ACHN (cell line): ENCODE data around the gene ARHGAP33.

Experiments
- DNase-seq: peaks from one replicate; pipeline ENCODE4 v3.0.0-alpha.2; 2015
- in situ Hi-C: cut with HindIII; loops from 2 replicates; pipeline ENCODE4 v1.10.0; 2017; ENCODE audit warnings: low sequenced_read_pairs, low pct_ligation_motif_present, low pct_unique_long_range_greater_than_20kb

The ARHGAP33 gene

DNA sequence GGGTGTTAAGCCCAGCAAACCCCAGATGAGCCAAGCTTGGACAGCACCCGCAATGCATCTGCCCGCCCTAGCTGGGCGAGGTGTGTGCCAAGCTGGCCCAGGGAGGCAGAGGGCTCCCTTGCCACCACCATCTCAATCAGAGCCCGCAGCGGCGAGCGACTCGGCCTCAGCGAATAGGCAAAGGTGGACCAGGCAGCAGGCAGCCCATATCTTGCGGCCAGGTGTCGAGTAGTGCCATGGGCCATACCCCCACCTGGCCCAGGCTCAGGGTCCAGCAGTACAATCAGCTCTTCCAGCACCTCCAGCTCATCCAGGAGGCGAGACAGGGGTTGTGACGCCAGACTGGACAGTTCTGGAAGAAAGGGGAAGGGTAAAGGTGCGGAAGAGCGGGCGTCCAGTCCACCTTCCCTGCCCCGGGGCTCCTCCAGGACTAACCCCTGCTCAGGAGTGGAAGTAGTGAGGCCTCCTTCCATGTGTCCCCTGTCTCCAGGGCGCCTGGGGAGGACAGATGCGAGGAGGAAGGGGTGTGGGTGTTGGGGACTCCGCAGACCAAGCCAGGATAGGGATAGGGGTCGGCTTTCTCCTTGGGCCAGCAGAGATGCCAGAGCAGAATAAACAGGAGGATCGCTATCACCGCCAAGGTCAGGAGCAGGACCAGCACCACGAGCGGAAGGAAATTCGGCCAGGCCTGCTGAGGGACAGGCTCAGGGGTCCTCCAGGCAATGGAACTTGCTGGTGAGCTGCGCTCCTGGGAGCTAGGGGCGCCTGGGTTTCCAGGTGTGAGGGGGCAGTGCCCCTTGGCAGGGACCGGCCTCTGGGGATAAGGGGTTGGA lies 35.9 kb upstream of the ARHGAP33 start:
- DNase-seq = no peak
- in situ Hi-C loops = no loop called here

DNA sequence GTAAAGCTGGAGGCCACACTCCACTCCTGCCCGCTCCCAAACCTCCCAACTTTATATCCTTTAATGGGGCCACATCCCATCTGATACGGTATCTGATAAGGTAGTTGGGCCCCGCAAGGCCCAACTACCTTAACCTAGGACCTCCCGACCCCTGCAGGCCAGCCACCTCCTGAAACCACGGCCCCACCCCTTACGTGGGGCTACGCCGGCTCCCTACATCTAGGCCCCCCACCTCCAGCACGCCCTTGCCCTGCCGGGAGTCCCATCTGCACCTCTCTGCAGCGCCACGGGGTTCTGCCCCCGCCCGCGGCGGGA lies 35.3 kb upstream of the ARHGAP33 start:
- in situ Hi-C loops = no loop called here
- DNase-seq = no peak

DNA sequence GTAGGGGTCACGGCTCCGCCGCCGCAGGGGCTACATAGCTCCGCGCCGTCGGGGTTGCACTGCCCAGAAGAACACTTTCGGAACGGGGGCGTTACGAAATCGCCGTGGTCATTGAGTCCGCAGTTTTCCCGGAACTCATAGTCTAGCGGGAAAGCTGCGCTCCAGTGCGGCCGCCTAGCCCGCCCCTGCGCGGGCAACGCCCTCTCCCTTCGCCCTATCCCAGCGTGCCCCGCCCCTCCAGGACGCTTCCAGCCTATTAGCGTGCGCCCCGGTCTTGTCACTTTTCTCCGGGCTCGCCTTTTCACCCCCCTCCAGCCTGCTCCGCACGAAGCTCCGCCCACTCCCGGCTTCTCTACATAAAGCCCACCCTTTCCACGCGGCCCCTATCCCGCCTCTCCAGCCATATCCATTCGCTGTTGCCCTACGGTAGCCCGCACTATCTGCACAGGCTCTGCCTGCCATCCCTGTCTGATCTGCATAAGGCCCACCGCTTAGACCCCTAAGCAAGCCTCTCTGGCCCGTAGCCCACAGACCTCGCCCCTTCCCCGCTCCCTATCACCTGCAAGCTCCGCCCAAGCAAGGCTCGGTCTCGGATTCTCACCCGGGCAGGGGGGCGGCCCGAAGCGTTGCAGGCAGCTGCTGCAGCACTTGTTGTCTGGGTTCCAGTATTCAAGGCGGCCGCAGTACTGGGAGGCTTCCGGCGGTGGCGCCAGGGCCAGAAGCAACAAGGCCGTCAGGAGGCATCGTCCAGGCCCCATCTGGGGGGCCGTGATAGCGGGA lies 34.8 kb upstream of the ARHGAP33 start:
- in situ Hi-C loops = no loop called here
- peak; percentile 96 for DNase-seq

DNA sequence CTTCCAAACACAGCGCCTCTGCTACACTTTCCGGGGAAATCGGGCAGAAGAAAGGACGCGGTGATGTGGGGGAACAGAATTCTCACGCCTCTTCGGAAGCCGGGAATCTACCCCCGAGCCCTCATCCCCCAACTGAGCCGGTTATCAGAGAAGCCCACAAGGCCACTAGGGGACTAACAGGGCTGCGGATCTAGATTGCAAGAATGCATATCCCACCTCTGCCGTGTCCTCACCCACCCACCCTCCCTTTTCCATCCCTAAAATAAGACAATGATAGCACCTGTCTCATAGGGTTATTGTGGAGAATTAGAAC lies 34.2 kb upstream of the ARHGAP33 start:
- no peak for DNase-seq
- in situ Hi-C loops = no loop called here

DNA sequence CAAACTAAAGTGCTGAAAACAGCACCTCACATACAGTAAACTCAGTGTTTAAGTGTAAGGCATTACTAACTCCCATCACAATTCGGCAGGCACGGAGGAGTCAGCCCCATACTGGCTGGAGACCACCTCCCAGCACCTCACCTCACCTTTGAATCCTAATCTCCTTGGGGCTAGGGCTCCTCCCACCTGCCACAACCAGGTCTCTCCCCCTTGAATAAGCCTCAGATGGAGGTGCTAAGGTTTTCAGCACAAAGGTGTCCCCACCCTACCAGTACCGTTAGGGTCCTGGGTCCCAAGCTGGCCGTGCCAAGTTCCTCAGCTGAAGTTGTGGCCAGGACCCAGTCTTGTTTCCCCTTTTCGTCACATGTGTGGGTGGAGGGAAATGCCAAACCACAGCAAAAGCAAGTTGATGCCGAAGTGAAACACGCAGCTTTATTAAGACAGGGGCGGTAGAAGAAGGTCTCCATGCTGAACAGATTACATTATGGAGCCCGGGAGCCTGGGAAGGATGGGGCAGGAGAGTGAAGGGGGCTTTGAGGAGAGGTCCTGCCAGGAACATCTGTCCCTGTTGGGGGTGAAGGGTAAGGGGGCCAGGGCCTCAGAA lies 33.1 kb upstream of the ARHGAP33 start, which contains the start of gene IGFLR1:
Gene IGFLR1, minus strand, starts transcription at position 332 of the 604 bp plus-strand sequence. CDS start 1,272 bp downstream, outside the sequence.
- DNase-seq = no peak
- in situ Hi-C loops = no loop called here

DNA sequence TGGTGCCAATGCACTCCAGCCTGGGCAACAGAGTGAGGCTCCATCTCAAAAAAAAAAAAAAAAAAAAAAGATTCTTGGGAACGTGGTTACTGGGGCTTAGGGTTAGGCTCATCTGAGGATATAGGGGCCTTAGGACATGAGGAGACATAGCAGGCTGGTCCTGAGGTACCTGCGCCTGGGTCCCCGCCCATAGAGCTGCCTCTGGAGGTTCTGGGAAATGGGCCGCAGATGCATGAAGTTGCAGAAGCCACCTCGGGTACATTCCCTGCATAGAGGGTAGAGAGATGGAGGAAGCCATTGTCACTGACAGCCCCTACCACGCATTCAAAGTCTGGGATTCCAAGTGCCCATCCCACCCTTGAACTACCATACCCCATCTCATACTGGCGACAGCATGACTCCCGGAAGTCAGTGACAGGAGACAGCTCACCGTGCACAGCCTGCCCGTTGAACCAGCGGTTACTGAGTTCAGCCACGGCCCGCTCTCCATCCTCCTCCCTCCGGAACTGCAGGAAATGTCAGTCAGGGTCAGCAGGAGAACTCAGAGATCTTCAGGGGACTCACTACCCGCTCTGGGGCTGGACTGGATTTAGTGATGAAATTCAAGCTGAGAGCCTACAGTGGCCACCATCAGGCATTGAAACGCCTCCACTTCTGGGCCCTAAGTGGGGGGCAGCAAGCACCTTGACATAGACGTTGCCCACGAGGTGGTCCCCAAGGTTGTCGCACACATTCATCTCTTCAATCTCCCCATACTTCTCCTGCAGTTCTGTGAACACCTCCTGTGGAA lies 31.5 kb upstream of the ARHGAP33 start:
- in situ Hi-C loops = no loop called here

DNA sequence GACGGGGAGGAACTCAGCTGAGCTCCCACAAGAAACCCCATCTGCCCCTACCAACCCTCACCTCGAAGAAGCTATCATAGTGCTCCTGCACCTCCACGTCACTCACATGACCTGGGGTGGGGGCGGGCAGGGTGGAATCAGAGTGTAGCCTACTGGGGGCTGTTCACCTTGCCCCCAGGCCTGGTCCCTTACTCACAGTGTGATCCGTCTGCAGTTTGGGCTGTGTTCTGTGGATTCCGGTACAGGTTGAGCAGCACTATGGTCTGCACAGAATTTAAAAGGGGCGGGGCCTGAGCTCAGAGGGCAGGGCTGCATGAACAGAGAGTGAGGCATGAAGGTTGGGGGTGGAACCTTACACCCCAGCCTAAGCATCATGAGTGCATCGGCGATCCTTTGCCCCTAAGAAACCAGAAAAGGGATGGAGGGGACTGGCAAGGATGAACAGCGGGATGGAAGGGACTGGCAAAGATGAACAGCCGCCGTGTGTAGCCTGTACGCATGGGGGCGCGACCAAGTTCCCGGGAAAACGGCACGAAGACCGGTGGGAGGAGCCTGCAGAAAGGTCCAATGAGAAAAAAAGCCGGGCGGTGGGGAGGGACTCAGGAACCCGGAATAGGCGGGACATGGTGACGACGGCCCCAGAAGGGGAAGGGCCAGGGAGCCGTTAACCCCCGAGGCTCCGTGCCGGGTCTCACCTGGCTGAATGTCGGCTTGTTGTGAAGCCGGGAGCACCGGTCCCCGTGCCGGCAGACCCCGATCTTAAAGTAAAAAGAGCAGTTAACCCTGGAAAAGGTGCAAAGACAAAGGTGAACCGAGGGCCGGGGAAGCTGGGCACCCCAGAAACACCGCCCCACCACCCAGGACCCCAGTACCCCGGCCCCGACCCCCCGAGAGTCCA lies 30.7 kb upstream of the ARHGAP33 start:
- peak; percentile 95 for DNase-seq
- in situ Hi-C loops = no loop called here

More for the DNA sequence above, 31.5 kb upstream of the ARHGAP33 start:
- no peak for DNase-seq

DNA sequence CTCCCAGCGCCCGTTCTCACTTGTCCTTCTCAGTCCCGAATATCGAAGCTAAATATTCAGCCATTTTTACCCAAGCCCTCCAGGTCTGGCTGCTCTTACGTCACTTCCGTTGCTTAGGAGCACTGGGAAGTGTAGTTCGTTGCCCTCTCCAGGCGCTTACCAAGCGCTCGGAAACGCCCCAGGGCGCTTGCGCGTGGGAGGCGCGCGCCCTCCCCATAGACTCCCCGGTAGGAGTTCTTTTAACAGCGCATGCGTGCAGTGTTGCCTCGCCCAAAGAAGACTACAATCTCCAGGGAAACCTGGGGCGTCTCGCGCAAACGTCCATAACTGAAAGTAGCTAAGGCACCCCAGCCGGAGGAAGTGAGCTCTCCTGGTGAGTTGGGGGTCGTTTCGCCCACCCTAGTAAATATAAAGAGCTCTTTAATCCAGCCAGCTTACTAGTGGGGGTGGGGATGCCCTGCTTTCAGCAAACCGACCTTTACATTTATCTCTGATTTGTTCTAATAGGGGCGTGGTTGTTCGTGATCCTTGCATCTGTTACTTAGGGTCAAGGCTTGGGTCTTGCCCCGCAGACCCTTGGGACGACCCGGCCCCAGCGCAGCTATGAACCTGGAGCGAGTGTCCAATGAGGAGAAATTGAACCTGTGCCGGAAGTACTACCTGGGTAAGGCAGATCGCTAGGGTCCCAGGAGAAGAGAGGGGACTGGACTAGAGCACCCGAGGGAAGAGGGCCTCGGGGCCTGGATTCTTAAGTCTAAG lies 29.9 kb upstream of the ARHGAP33 start, which contains the start of the genes PSENEN and U2AF1L4:
Gene PSENEN, plus strand, starts transcription at position 324 of the 759 bp plus-strand sequence. Its CDS starts 280 bp downstream, at position 604.
Gene U2AF1L4, minus strand, starts transcription at position 91 of the 759 bp plus-strand sequence. Its CDS starts 27 bp downstream, at position 64.
- in situ Hi-C loops = no loop called here
- DNase-seq = peak; percentile 98

DNA sequence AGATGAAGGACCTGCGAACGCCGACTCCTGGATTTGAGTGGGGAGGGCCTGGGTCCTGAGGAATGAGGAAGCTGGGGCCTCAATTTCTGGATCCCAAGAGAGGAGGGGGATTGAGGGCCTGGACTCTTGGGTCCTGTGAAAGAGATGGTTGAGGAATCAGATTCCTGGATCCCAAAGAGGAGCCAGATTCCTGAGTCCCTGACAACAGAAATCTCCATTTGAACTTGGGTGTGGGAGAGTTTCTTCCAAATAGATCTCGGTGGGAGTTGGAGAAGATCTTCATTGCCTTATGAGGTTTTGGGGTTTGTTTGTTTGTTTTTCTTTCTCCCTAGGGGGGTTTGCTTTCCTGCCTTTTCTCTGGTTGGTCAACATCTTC lies 29.3 kb upstream of the ARHGAP33 start:
- DNase-seq = no peak
- in situ Hi-C loops = no loop called here

DNA sequence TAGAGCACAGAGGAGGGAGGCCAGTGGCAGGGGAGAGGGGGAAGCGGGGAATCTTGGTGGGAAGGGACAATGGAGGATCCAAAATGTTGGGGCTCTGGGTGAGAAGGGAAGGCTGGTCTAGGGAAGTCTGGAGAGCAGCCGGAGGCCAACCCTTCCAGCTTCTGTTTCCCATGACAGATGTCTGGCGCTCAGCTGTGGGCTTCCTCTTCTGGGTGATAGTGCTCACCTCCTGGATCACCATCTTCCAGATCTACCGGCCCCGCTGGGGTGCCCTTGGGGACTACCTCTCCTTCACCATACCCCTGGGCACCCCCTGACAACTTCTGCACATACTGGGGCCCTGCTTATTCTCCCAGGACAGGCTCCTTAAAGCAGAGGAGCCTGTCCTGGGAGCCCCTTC lies 28.8 kb upstream of the ARHGAP33 start:
- in situ Hi-C loops = no loop called here

DNA sequence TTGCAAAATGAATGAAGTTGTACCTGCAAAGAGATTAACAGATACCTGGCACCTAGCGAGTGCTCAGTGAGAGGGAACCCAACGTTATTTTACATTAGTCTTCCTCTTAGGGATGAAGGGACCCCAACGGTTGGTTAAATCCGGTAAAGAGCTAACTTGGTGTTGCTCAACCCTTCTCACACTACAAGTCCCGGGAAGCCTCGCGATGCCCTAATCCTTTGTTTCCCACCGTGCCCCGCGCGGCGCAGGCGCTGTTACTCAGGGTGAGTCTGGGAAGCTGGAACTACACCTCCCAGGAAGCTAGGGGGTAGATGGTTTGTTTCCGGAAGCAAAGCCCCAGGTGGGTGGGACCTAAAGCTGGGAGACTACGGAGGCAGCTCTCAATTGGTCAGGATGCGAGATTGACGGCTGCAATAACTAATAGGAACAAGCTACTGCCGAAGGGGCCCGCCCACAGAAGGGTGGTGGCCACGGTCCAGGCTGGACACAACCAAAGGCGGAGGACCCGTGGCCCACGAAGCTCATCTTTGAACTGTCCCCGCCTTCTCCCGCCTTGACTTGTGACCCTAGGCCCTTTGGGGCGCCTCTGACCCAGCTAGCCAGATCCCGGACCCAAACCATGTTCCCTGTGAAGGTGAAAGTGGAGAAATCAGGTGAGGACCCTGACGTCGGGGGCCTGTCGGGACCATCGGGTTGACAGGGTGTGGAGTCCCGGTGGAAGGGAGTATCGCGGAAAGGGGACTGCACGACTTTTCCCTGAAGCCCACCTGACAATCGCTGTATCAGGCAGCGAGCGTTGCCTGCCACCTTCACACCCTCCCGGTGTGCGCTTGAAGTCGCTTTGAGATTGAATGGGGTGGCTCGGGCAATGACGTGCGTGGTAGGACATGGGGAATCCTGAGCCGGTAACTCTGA lies 27.0 kb upstream of the ARHGAP33 start, which contains the start of gene LIN37:
Gene LIN37, plus strand, starts transcription at position 471 of the 915 bp plus-strand sequence. Its CDS starts 149 bp downstream, at position 620.
- in situ Hi-C loops = no loop called here
- DNase-seq = peak; percentile 98

More for the DNA sequence above, 28.8 kb upstream of the ARHGAP33 start:
- DNase-seq = no peak

DNA sequence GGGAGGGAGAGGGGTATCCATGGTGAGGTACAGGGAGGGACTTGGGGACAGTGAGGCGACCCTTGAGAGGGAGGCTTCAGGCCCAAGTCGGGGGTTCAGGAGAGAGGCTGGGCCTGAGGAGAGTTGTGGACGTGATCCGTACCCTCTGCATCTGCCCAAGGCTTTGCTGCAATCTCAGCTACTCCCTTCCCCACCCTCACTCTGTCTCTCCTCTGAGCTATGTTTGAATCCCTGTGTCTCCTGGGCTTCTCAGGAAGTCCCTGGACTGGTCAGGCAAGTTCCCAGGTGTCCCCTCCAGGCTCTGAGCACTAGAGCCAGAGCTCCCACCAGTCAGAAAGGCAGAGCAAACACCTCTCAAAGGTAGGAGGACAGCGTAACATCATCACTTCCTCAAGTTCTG lies 25.2 kb upstream of the ARHGAP33 start:
- in situ Hi-C loops = no loop called here

DNA sequence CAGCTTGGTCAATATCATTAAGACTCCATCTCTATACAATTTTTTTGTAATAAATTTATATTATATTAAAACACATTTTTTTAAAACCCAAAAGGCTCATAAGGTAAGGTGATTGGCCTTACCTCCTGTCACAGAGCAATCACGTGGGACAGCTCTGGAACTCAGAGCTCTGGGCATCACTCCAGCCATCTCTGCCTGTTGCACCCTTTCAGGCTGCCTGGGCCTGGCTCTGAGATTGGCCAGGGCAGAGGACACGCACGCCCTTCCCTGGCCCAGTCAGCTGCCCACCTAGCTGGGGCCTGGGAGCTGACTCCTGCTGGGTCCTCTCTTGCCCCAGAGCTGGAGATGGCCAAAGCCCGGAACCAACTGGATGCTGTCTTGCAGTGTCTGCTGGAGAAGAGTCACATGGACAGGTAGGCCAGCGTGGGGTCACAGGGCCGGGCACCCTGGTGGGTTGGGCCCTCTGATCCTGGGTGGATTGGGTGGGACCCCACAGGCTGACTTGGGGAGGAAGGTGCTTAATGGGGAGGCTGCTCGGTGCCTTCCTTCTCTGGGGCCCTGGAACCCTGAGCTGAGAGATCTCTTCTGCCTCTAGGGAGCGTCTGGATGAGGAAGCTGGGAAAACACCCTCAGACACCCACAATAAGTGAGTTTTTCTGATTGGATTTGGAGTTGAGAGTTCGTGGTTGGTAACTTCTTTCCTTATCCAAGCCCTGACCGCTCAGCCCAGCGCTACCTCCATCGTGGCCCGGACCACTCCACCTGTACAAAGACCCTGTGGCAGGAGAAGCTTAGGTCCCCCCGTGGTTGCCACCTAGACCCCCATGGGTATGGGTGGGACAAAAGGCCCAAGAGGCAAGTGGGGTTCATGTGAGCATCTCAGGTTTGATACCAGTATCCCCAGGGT lies 23.3 kb upstream of the ARHGAP33 start:
- in situ Hi-C loops = no loop called here

More for the DNA sequence above, 25.2 kb upstream of the ARHGAP33 start:
- no peak for DNase-seq

DNA sequence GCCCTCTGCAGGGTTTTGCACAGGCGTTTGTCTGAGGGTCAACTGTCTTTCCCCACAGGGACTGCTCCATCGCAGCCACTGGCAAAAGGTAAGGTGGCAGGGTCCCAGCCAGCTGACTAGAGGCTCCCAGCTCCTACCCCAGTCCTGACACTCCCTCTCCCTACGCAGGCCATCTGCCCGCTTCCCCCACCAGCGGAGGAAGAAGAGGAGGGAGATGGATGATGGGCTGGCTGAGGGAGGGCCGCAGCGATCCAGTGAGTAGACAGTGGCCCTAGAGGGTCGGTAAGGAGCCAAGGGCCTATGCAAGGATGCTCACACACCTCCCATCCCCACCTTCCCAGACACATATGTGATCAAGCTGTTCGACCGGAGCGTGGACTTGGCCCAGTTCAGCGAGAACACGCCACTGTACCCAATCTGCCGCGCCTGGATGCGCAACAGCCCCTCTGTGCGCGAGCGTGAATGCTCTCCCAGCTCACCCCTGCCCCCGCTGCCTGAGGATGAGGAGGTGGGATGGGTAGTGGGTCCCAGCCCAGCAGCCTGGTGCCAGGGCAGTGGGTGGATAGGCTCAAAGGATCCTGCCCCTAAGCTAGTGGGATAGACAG lies 22.5 kb upstream of the ARHGAP33 start:
- in situ Hi-C loops = no loop called here
- no peak for DNase-seq

More for the DNA sequence above, 23.3 kb upstream of the ARHGAP33 start:
- no peak for DNase-seq
